K562 (cell line): ENCODE measurements around the gene LRCH1. TPM values are rescaled to one million over a fixed set of nuclear protein-coding genes. Genes with fewer than 3 reads are reported as not detected.

Experiments used
- ATAC-seq: fragments of 200-7000 bp; cut with Tn5 transposase; 3 replicates; pipeline ENCODE4 v1.9.1; 2020; ENCODE audit warnings: moderate library complexity
- BruUV-seq: library from RNA; stranded (reverse); fragments of 400-500 nt; replicated peaks from 2 replicates; lab custom pipeline; 2021; lab: Mats Ljungman, UMichigan
- CTCF ChIA-PET: fragments of 300-600 bp; formaldehyde crosslinking; extraction: SDS; loops from one replicate; lab custom pipeline; 2021; ENCODE audit warnings: low intra/inter-chr PET ratio; lab: Yijun Ruan, JAX
- POLR2A ChIA-PET: fragments of 300-600, 350-650 bp; sonication (Branson Sonifier 250); formaldehyde crosslinking; extraction: SDS; loops from one replicate; lab custom pipeline; 2021; ENCODE audit warnings: antibody characterized with exemption, inconsistent platforms; lab: Yijun Ruan, JAX
- DNase-seq, 4 experiments: peaks; one replicate each; pipeline versions ENCODE4 v3.0.0 to v3.0.0-alpha.2; 2011 to 2018; ENCODE audit warnings: low spot score in 3 of 4, mixed read lengths in 3 of 4; ENCODE audit errors: extremely low read depth in 1 of 4
- FAIRE-seq: peaks from 2 replicates; lab custom pipeline; 2011; peaks lifted over from hg19 to GRCh38; lab: Jason Lieb, UNC
- H2AFZ ChIP-seq: 2 replicates; pipeline ENCODE4 v1.6.0; 2011; ENCODE audit warnings: low read depth, low read length, control low read depth, inconsistent platforms
- H3K27ac ChIP-seq: fragments of 200-600 bp; 3 replicates; pipeline ENCODE4 v1.8.0; 2011; ENCODE audit warnings: low read depth, mild to moderate bottlenecking, control low read depth, inconsistent platforms, low read length, moderate library complexity, mixed read lengths; ENCODE audit errors: extremely low read depth
- H3K27me3 ChIP-seq, 2 experiments: fragments of 300-600 bp in 1 of 2; 2 replicates in 1 of 2; 3 replicates in 1 of 2; pipeline versions ENCODE4 v1.6.0 to v1.8.0; 2011; ENCODE audit warnings: inconsistent platforms in 2 of 2, low read length in 2 of 2, mild to moderate bottlenecking in 1 of 2, mixed read lengths in 1 of 2, moderate library complexity in 1 of 2; ENCODE audit not compliant: control insufficient read depth in 2 of 2, insufficient read depth in 2 of 2
- H3K36me3 ChIP-seq: fragments of 300-600 bp; 3 replicates; pipeline ENCODE4 v1.8.0; 2011; ENCODE audit warnings: mild to moderate bottlenecking, low read length, inconsistent platforms; ENCODE audit not compliant: control insufficient read depth, insufficient read depth
- H3K4me1 ChIP-seq, 2 experiments: fragments of 200-600 bp in 1 of 2; replicated peaks in 1 of 2; 2 replicates in 1 of 2; 3 replicates in 1 of 2; pipeline versions ENCODE4 v1.5.1 to v1.8.0; 2011; ENCODE audit warnings: inconsistent platforms in 2 of 2, low read length in 2 of 2, mild to moderate bottlenecking in 1 of 2, mixed read lengths in 1 of 2, moderate library complexity in 1 of 2; ENCODE audit not compliant: control insufficient read depth in 2 of 2, insufficient read depth in 2 of 2
- H3K4me2 ChIP-seq: 2 replicates; pipeline ENCODE4 v1.6.1; 2011; ENCODE audit warnings: low read length, control low read depth, inconsistent platforms, mixed read lengths; ENCODE audit not compliant: insufficient read depth
- H3K4me3 ChIP-seq: fragments of 200-600 bp; sonication (generic), shearing (Covaris generic); 2 replicates; pipeline ENCODE4 v1.5.1; 2016; ENCODE audit warnings: control low read depth, inconsistent platforms
- H3K79me2 ChIP-seq: fragments of 200-600 bp; 3 replicates; pipeline ENCODE4 v1.8.0; 2011; ENCODE audit warnings: low read length, inconsistent platforms; ENCODE audit not compliant: control insufficient read depth, insufficient read depth
- H3K9ac ChIP-seq, 2 experiments: 2 replicates each; pipeline versions ENCODE4 v1.6.0 to v1.6.1; 2011; ENCODE audit warnings: low read depth in 2 of 2, low read length in 2 of 2, control low read depth in 1 of 2, inconsistent platforms in 1 of 2, mild to moderate bottlenecking in 1 of 2, mixed read lengths in 1 of 2; ENCODE audit not compliant: insufficient read depth in 1 of 2
- H3K9me1 ChIP-seq: one replicate; pipeline ENCODE4 v1.6.0; 2011; ENCODE audit warnings: inconsistent platforms, mild to moderate bottlenecking, low read length, moderate library complexity; ENCODE audit not compliant: control insufficient read depth, insufficient read depth
- H3K9me3 ChIP-seq: replicated peaks from 2 replicates; pipeline ENCODE4 v1.5.1; 2011; ENCODE audit warnings: low read depth, low read length, inconsistent platforms; ENCODE audit not compliant: control insufficient read depth, insufficient read depth
- H4K20me1 ChIP-seq: replicated peaks from 2 replicates; pipeline ENCODE4 v1.6.1; 2011; ENCODE audit warnings: low read length, inconsistent platforms, mixed read lengths; ENCODE audit not compliant: control insufficient read depth, insufficient read depth
- ATF6 ChIP-seq: sonication (generic); formaldehyde crosslinking; IDR thresholded peaks from 2 replicates; pipeline ENCODE4 v1.4.0; 2020; ENCODE audit warnings: mild to moderate bottlenecking, missing genetic modification reagents
- CBFB ChIP-seq: sonication (generic); formaldehyde crosslinking; IDR thresholded peaks from 2 replicates; pipeline ENCODE4 v1.4.0; 2020; ENCODE audit warnings: mild to moderate bottlenecking, missing genetic modification reagents
- ESRRB ChIP-seq: fragments of 250-450 bp; sonication (Bioruptor Pico); IDR thresholded peaks from 2 replicates; pipeline ENCODE4 v1.5.0; 2020; ENCODE audit warnings: mild to moderate bottlenecking, moderate library complexity, borderline replicate concordance
- GABPB1 ChIP-seq: sonication (generic); formaldehyde crosslinking; IDR thresholded peaks from 2 replicates; pipeline ENCODE4 v1.8.0; 2022; ENCODE audit warnings: mild to moderate bottlenecking, missing genetic modification reagents
- MYC ChIP-seq, 2 experiments: fragments of 250-450 bp in 1 of 2; sonication (Bioruptor Pico) in 1 of 2; IDR thresholded peaks; 2 replicates each; pipeline versions ENCODE4 v1.5.1 to v1.6.1; 2012 to 2021; ENCODE audit warnings: low read depth in 2 of 2, borderline replicate concordance in 1 of 2, improper control_type of control experiment in 1 of 2, low read length in 1 of 2, mild to moderate bottlenecking in 1 of 2, moderate library complexity in 1 of 2
- NUFIP1 ChIP-seq: fragments of 450-650 bp; IDR thresholded peaks from 2 replicates; pipeline ENCODE4 v1.6.1; 2018; ENCODE audit not compliant: partially characterized antibody
- RBM25 ChIP-seq: fragments of 200-400 bp; formaldehyde crosslinking; IDR thresholded peaks from 2 replicates; pipeline ENCODE4 v1.6.1; 2018; ENCODE audit warnings: low read length, low read depth, moderate library complexity; ENCODE audit not compliant: severe bottlenecking
- ZNF212 ChIP-seq: fragments of 450-650 bp; formaldehyde crosslinking; IDR thresholded peaks from 2 replicates; pipeline ENCODE4 v1.4.0; 2020; ENCODE audit warnings: mild to moderate bottlenecking
- ZNF778 ChIP-seq: fragments of 450-650 bp; formaldehyde crosslinking; IDR thresholded peaks from 2 replicates; pipeline ENCODE4 v1.4.0; 2020; ENCODE audit warnings: mild to moderate bottlenecking, moderate library complexity
- WGBS: fragments of 100-300 bp; shearing (Covaris generic); methylation state at CpG from one replicate; pipeline ENCODE4 v1.1.6; 2016; ENCODE audit warnings: low coverage, mixed read lengths; ENCODE audit not compliant: insufficient coverage; ENCODE audit errors: missing lambda C conversion rate; 5-methylcytosine and 5-hydroxymethylcytosine counted together
- in situ Hi-C: fragments of 300-500 bp; cut with MboI; formaldehyde crosslinking; loops from 4 replicates; pipeline ENCODE4 v1.15.0; 2018; ENCODE audit warnings: inconsistent platforms, mixed read lengths
- intact Hi-C: fragments of 100-400 bp; cut with micrococcal nuclease; formaldehyde crosslinking; loops from 2 replicates; pipeline ENCODE4 v1.14.2; 2022
- polyA plus RNA-seq, 8 experiments: library from polyadenylated mRNA; depleted of rRNA in 4 of 8; stranded (reverse) in 5 of 8; unstranded in 3 of 8; fragments of >200 nt; fragmentation: Nextera tagmentation in 2 of 8; fragmentation: Illumina TruSeq in 1 of 8; extraction: Ambion mirVana in 2 of 8; extraction: Trizol in 1 of 8; gene quantifications; 2 replicates each; pipeline versions ENCODE4 v1.2.1 to v1.2.3, GENCODE V29; 2011 to 2014; ENCODE audit warnings: inconsistent platforms in 1 of 8, missing spikeins in 1 of 8
- total RNA-seq, 7 experiments: library from RNA; depleted of rRNA in 6 of 7; stranded (reverse); fragments of >200 nt in 6 of 7; fragmentation: Illumina TruSeq in 2 of 7; extraction: Trizol in 2 of 7; gene quantifications; 2 replicates each; pipeline versions ENCODE4 v1.2.1 to v1.2.3, GENCODE V29; 2011 to 2021; ENCODE audit warnings: low replicate concordance in 1 of 7
- TF ChIP-seq, protein P1 (sequence below): fragments of 250-450 bp; sonication (Bioruptor Pico); IDR thresholded peaks from 2 replicates; pipeline ENCODE4 v1.8.0; 2022; ENCODE audit warnings: moderate library complexity, mild to moderate bottlenecking, inconsistent platforms
- TF ChIP-seq, protein P2 (sequence below): IDR thresholded peaks from 2 replicates; pipeline ENCODE4 v1.6.1; 2016; ENCODE audit warnings: missing genetic modification characterization, missing compliant biosample characterization

Gene LRCH1
- total and polyA plus RNA-seq, 9 of the 15 experiments (the other 6 are each of a cell fraction or from before 2014, with no cell fraction given), result 1.1 to 6.8 (median 3.7) TPM

DNA sequence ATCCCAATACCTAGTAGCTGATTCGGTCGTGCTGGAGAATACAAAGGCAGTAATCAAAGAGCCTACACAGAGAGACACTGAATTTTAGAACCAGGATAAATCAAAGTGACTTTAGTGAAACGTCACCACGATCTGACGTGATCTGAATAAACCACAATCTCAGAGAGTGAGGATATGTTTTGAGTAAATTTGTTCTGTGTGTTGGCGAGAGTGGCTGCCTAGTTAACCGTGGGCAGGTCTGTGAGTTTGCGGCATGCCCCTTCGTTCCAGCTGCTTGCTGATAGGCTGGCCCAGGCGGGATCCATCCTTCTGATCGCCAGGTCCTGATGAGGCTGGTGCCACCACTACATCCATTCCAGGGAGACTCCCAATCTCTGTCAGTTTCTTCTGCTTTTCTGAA lies 40.4 kb downstream of the LRCH1 start:
- ATAC-seq, result no peak
- no TSS peak for BruUV-seq
- TF ChIP-seq ZNF778 (CRISPR knock-in tag), result no peak
- TF ChIP-seq ATF6 (CRISPR knock-in tag), result no peak
- TF ChIP-seq ESRRB (CRISPR knock-in tag), result no peak
- no peak for TF ChIP-seq CBFB
- no peak for TF ChIP-seq MYC (IDR thresholded peaks at IDR 0.05; ENCODE audit: low read depth, low read length)
- no peak for TF ChIP-seq MYC (CRISPR knock-in tag; IDR thresholded peaks at IDR 0.05; ENCODE audit: borderline replicate concordance, low read depth)
- TF ChIP-seq, protein P1, sequence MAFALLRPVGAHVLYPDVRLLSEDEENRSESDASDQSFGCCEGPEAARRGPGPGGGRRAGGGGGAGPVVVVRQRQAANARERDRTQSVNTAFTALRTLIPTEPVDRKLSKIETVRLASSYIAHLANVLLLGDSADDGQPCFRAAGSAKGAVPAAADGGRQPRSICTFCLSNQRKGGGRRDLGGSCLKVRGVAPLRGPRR (CRISPR knock-in tag), result no peak
- TF ChIP-seq ZNF212, result no peak
- TF ChIP-seq NUFIP1, result no peak
- no peak for TF ChIP-seq RBM25
- TF ChIP-seq GABPB1 (CRISPR knock-in tag), result no peak
- TF ChIP-seq, protein P2, sequence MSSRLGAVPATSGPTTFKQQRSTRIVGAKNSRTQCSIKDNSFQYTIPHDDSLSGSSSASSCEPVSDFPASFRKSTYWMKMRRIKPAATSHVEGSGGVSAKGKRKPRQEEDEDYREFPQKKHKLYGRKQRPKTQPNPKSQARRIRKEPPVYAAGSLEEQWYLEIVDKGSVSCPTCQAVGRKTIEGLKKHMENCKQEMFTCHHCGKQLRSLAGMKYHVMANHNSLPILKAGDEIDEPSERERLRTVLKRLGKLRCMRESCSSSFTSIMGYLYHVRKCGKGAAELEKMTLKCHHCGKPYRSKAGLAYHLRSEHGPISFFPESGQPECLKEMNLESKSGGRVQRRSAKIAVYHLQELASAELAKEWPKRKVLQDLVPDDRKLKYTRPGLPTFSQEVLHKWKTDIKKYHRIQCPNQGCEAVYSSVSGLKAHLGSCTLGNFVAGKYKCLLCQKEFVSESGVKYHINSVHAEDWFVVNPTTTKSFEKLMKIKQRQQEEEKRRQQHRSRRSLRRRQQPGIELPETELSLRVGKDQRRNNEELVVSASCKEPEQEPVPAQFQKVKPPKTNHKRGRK, result no peak
- Histone ChIP-seq H3K79me2 (peaks cover 14% of the 10 kb centered on the region; the same call in 1 of the 3 replicates), H3K36me3 (no peaks in the 10 kb centered on the region), H3K9me3 (no peaks in the 10 kb centered on the region), H4K20me1 (peaks cover 10% of the 10 kb centered on the region; the same call in 1 of the 2 replicates), H3K9me1 (no peaks in the 10 kb centered on the region), H2AFZ (no peak overlapping the region), H3K9ac (no peak overlapping the region), H3K4me1 (no peaks in the 10 kb centered on the region), H3K27me3 (no peaks in the 10 kb centered on the region), H3K4me3 (no peak overlapping the region), H3K27ac (no peak overlapping the region), H3K4me2 (no peak overlapping the region)
- WGBS, result 71% methylated on average over 11 of the region's 11 CpGs
- ChIA-PET POLR2A (no interaction called here), CTCF (no interaction called here)
- no peak for DNase-seq
- in situ Hi-C loops (no loop called here), intact Hi-C loops (no loop called here)
- FAIRE-seq, result no peak
